HL-60 (cell line): ENCODE results near the gene RER1.

ENCODE experiments used
- GABPA ChIP-seq: IDR thresholded peaks from 2 replicates; pipeline ENCODE4 v1.6.1; 2012; ENCODE audit warnings: low read depth
- POLR2AphosphoS5 ChIP-seq: IDR thresholded peaks from 2 replicates; pipeline ENCODE4 v1.6.1; 2012; ENCODE audit warnings: low read depth
- TF ChIP-seq, protein P1 (sequence below): IDR thresholded peaks from one replicate; pipeline ENCODE4 v1.5.1; 2011; ENCODE audit warnings: low read length, control low read depth, inconsistent platforms; ENCODE audit not compliant: insufficient read depth

DNA sequence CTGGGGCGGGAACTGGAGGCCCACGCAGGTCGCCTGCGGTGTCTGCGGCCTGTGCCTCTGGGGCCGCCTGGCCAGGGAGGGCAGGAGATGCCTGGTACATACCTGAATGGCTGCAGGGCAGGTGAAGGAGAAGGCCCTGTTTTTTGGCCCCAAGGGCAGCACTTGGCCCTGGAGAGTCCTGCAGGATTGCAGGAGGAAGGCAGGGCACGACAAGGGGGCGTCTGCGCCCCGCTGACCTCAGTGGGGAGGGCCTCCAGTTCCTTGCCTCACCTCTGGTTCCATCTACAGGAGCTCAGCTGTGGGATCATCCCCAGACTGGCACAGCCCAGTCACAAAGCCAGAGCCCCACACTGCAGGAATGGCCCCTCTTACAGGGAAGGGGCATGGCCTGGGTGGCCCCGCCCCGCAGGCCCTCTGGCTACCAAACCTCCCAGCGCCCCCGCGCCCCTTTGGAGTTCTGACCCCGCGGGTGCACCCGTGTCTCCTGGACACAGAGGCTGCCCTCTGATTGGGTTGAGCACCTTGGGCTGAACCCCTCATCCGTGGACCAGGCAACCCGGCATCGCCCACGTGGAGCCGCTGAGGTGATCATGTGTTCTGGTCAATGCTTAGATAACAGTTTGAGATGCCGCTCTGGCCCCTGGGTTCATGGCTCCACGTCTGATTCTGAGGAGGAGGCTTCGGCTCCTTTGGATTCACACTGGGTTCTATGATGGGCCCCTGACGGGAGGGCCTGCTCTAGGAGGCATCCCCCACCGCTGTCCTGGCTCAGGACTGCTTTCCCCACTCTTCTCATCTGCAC is 22.1 kb downstream of the RER1 start:
- TF ChIP-seq, protein P1, sequence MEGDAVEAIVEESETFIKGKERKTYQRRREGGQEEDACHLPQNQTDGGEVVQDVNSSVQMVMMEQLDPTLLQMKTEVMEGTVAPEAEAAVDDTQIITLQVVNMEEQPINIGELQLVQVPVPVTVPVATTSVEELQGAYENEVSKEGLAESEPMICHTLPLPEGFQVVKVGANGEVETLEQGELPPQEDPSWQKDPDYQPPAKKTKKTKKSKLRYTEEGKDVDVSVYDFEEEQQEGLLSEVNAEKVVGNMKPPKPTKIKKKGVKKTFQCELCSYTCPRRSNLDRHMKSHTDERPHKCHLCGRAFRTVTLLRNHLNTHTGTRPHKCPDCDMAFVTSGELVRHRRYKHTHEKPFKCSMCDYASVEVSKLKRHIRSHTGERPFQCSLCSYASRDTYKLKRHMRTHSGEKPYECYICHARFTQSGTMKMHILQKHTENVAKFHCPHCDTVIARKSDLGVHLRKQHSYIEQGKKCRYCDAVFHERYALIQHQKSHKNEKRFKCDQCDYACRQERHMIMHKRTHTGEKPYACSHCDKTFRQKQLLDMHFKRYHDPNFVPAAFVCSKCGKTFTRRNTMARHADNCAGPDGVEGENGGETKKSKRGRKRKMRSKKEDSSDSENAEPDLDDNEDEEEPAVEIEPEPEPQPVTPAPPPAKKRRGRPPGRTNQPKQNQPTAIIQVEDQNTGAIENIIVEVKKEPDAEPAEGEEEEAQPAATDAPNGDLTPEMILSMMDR: no peak
- TF ChIP-seq POLR2AphosphoS5: no peak; the same call in 1 of the 2 replicates
- TF ChIP-seq GABPA: no peak
